ENCODE data around the gene HS3ST4. TPM values are rescaled to one million over a fixed set of nuclear protein-coding genes. Genes with fewer than 3 reads are reported as not detected.

Gene HS3ST4
- total RNA-seq, 2 donors from 2014 or later = 4.7 to 5.0 TPM

GRCh38 chr16:26149364-26150190 is 457.8 kb downstream of the HS3ST4 start:
- 89 to 96% methylated on average over 5 of the region's 5 CpGs for WGBS, 2 experiments (ENCODE audit: insufficient coverage in 1 of 2, insufficient read length in 1 of 2)
- Mint-ChIP-seq H3K4me1 (peaks cover 14% of the 10 kb centered on the region), H3K27me3 (ENCODE audit: insufficient read depth) (peaks cover 32% of the 10 kb centered on the region), H3K4me3 (no peak overlapping the region), H3K36me3 (ENCODE audit: low read depth) (no peaks in the 10 kb centered on the region), H3K9me3 (no peaks in the 10 kb centered on the region), H3K27ac (no peak overlapping the region)
- H3K4me3 ChIP-seq (ENCODE audit: low read length) = no peak overlapping the region
- H3K27ac ChIP-seq (ENCODE audit: low read depth, low read length) = no peak overlapping the region
- TF ChIP-seq, protein P1, sequence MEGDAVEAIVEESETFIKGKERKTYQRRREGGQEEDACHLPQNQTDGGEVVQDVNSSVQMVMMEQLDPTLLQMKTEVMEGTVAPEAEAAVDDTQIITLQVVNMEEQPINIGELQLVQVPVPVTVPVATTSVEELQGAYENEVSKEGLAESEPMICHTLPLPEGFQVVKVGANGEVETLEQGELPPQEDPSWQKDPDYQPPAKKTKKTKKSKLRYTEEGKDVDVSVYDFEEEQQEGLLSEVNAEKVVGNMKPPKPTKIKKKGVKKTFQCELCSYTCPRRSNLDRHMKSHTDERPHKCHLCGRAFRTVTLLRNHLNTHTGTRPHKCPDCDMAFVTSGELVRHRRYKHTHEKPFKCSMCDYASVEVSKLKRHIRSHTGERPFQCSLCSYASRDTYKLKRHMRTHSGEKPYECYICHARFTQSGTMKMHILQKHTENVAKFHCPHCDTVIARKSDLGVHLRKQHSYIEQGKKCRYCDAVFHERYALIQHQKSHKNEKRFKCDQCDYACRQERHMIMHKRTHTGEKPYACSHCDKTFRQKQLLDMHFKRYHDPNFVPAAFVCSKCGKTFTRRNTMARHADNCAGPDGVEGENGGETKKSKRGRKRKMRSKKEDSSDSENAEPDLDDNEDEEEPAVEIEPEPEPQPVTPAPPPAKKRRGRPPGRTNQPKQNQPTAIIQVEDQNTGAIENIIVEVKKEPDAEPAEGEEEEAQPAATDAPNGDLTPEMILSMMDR (conservative IDR thresholded peaks at IDR 0.05) = no peak
- H3K27me3 ChIP-seq (ENCODE audit: control insufficient read depth, insufficient read depth, low read length, poor library complexity, severe bottlenecking) = no peaks in the 10 kb centered on the region
- peaks cover 9% of the 10 kb centered on the region for H3K4me1 ChIP-seq (ENCODE audit: control insufficient read depth, insufficient read depth, low read length)
- H3K9ac ChIP-seq (ENCODE audit: extremely low read depth, low read length, poor library complexity, severe bottlenecking) = no peak overlapping the region
- H3K9me3 ChIP-seq (ENCODE audit: control insufficient read depth, low read length) = no peaks in the 10 kb centered on the region
- peak; percentile 2 for DNase-seq
- H3K36me3 ChIP-seq (ENCODE audit: control insufficient read depth, insufficient read depth, low read length) = no peaks in the 10 kb centered on the region

- TF ChIP-seq, protein P1 (conservative IDR thresholded peaks at IDR 0.05) = no peak
Observed at GRCh38 chr16:26155221-26155620, 463.5 kb downstream of the HS3ST4 start.

GRCh38 chr16:26157319-26157718 is 465.6 kb downstream of the HS3ST4 start:
- H3K4me1 ChIP-seq (ENCODE audit: control insufficient read depth, insufficient read depth, low read length) = peaks cover 4% of the 10 kb centered on the region
- H3K27me3 ChIP-seq (ENCODE audit: control insufficient read depth, insufficient read depth, low read length, poor library complexity, severe bottlenecking) = no peaks in the 10 kb centered on the region
- Mint-ChIP-seq H3K4me1 (peaks cover 14% of the 10 kb centered on the region), H3K27me3 (ENCODE audit: insufficient read depth) (peaks cover 18% of the 10 kb centered on the region), H3K9me3 (peaks cover 3% of the 10 kb centered on the region), H3K4me3 (no peak overlapping the region), H3K27ac (no peak overlapping the region), H3K36me3 (ENCODE audit: low read depth) (no peaks in the 10 kb centered on the region)
- WGBS, 2 experiments (ENCODE audit: insufficient coverage in 1 of 2, insufficient read length in 1 of 2) = 94 to 97% methylated on average over 2 of the region's 3 CpGs
- DNase-seq = no peak
- no peak overlapping the region for H3K9ac ChIP-seq (ENCODE audit: extremely low read depth, low read length, poor library complexity, severe bottlenecking)
- no peak overlapping the region for H3K4me3 ChIP-seq (ENCODE audit: low read length)
- no peaks in the 10 kb centered on the region for H3K9me3 ChIP-seq (ENCODE audit: control insufficient read depth, low read length)
- no peaks in the 10 kb centered on the region for H3K36me3 ChIP-seq (ENCODE audit: control insufficient read depth, insufficient read depth, low read length)
- TF ChIP-seq, protein P1 (conservative IDR thresholded peaks at IDR 0.05) = no peak
- H3K27ac ChIP-seq (ENCODE audit: low read depth, low read length) = no peak overlapping the region

More at GRCh38 chr16:26155221-26155620, 463.5 kb downstream of the HS3ST4 start:
- H3K9me3 Mint-ChIP-seq = peaks cover under 1% of the 10 kb centered on the region
- H3K36me3 Mint-ChIP-seq (ENCODE audit: low read depth) = no peaks in the 10 kb centered on the region
- H3K4me1 ChIP-seq (ENCODE audit: control insufficient read depth, insufficient read depth, low read length) = peaks cover 4% of the 10 kb centered on the region
- no peaks in the 10 kb centered on the region for H3K36me3 ChIP-seq (ENCODE audit: control insufficient read depth, insufficient read depth, low read length)
- H3K4me3 Mint-ChIP-seq = no peak overlapping the region
- peak; percentile 36 for DNase-seq
- H3K27me3 ChIP-seq (ENCODE audit: control insufficient read depth, insufficient read depth, low read length, poor library complexity, severe bottlenecking) = no peaks in the 10 kb centered on the region
- H3K27me3 Mint-ChIP-seq (ENCODE audit: insufficient read depth) = peaks cover 23% of the 10 kb centered on the region
- peaks cover 14% of the 10 kb centered on the region for H3K4me1 Mint-ChIP-seq
- no peak overlapping the region for H3K4me3 ChIP-seq (ENCODE audit: low read length)
- H3K27ac Mint-ChIP-seq = no peak overlapping the region
- H3K27ac ChIP-seq (ENCODE audit: low read depth, low read length) = no peak overlapping the region
- 40 to 72% methylated on average over 1 of the region's 1 CpG for WGBS, 2 experiments (ENCODE audit: insufficient coverage in 1 of 2, insufficient read length in 1 of 2)
- H3K9ac ChIP-seq (ENCODE audit: extremely low read depth, low read length, poor library complexity, severe bottlenecking) = no peak overlapping the region
- no peaks in the 10 kb centered on the region for H3K9me3 ChIP-seq (ENCODE audit: control insufficient read depth, low read length)
